Measurements from ENCODE around the gene TNFRSF14. TPM values are rescaled to one million over a fixed set of nuclear protein-coding genes. Genes with fewer than 3 reads are reported as not detected.

The TNFRSF14 gene
- total and polyA plus RNA-seq, 2 experiments from 2014 or later, result not detected

DNA sequence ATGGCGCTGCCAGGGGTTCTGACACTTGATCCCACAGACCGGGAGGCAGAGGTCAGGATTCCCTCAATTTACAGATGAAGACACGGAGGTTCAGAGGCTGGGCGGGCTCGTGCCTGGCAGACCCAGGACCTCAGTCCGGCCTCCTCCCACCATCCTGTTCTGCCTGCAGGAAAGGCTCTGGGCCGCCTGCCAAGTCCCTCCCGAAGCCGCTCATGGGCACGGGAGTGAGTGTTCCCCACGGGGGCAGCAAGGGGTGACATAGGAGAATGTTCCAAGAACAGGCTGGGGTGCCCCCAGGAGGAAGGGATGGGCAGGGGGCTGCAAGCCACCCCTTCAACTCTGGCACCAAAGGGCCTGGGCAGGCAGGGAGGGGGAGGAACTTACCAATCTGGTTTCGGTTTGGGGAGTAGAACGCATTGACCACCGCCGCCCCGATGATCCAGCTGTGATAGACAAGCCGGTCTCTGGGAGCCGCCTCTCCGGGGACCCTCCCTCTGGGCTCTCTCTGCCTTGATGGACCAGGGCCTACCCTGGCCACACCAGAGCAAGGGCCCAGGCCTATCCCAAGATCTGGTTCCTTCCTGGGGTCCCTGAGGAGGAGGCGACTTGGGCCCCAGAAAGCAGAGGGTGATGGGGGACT, 38.0 kb downstream of the TNFRSF14 start (continued):
- TF ChIP-seq STAT1 (IDR thresholded peaks at IDR 0.05; ENCODE audit: unreplicated experiment) (no peak), REST (IDR thresholded peaks at IDR 0.05; ENCODE audit: unreplicated experiment) (no peak), JUNB (IDR thresholded peaks at IDR 0.05; ENCODE audit: unreplicated experiment) (no peak), ETS1 (IDR thresholded peaks at IDR 0.05) (no peak), NANOG (IDR thresholded peaks at IDR 0.05; ENCODE audit: borderline replicate concordance) (no peak), ZNF331 (CRISPR knock-in tag; IDR thresholded peaks at IDR 0.05; ENCODE audit: low read depth) (no peak)
- TF ChIP-seq, protein P1, sequence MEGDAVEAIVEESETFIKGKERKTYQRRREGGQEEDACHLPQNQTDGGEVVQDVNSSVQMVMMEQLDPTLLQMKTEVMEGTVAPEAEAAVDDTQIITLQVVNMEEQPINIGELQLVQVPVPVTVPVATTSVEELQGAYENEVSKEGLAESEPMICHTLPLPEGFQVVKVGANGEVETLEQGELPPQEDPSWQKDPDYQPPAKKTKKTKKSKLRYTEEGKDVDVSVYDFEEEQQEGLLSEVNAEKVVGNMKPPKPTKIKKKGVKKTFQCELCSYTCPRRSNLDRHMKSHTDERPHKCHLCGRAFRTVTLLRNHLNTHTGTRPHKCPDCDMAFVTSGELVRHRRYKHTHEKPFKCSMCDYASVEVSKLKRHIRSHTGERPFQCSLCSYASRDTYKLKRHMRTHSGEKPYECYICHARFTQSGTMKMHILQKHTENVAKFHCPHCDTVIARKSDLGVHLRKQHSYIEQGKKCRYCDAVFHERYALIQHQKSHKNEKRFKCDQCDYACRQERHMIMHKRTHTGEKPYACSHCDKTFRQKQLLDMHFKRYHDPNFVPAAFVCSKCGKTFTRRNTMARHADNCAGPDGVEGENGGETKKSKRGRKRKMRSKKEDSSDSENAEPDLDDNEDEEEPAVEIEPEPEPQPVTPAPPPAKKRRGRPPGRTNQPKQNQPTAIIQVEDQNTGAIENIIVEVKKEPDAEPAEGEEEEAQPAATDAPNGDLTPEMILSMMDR (conservative IDR thresholded peaks at IDR 0.05; ENCODE audit: low read depth in 2 of 2), result no peak

DNA sequence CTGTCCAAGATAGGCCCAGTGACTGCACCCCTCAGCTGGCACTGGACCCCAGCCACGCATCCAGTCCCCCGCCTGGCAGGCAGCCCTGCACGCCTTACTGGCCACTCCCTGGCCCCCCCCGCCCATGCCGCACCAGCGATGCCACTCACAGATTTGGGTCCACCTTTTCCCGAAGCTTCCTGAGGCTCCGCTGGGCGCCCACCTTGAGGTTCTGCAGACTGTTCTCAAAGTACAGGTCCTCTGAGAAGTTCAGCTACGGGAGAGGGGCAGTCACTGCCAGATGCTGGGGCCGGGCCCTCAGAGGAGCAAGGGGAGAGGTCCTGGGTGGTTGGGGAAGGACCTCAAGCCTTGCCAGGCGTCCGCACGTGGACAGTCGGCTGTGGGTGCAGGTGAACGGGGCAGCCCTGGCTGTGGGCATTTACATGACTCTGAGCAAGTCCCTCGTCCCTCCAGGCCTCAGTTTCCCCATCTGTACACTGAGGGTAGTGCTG, 38.5 kb downstream of the TNFRSF14 start:
- Histone ChIP-seq H3K27me3 (ENCODE audit: insufficient read depth) (no peaks in the 10 kb centered on the region), H3K36me3 (ENCODE audit: insufficient read depth) (no peaks in the 10 kb centered on the region), H3K27ac (ENCODE audit: low read depth) (no peak overlapping the region), H3F3A (replicated peaks; ENCODE audit: low read depth) (no peaks in the 10 kb centered on the region), H2AFZ (no peak overlapping the region), H3K4me3 (no peak overlapping the region), H3K9me2 (ENCODE audit: insufficient read depth) (no peaks in the 10 kb centered on the region), H3K79me2 (replicated peaks; ENCODE audit: insufficient read depth) (no peaks in the 10 kb centered on the region), H4K20me1 (replicated peaks; ENCODE audit: insufficient read depth) (no peaks in the 10 kb centered on the region), H3K4me1 (ENCODE audit: insufficient read depth) (no peaks in the 10 kb centered on the region), H3K4me2 (no peak overlapping the region)
- Mint-ChIP-seq H3K4me3 (no peak overlapping the region), H3K36me3 (ENCODE audit: low read depth) (peaks cover 11% of the 10 kb centered on the region; the same call in 2 of the 3 replicates), H3K27ac (no peak overlapping the region), H3K4me1 (no peaks in the 10 kb centered on the region), H3K9me3 (peaks cover 18% of the 10 kb centered on the region), H3K27me3 (ENCODE audit: insufficient read depth, low read depth, poor library complexity) (peaks cover 6% of the 10 kb centered on the region)
- DNase-seq (ENCODE audit: low spot score), result no peak
- ATAC-seq, result no peak
- no peak for TF ChIP-seq STAT1 (IDR thresholded peaks at IDR 0.05; ENCODE audit: unreplicated experiment)
- no peak for TF ChIP-seq EZH2phosphoT487 (IDR thresholded peaks at IDR 0.05; ENCODE audit: unreplicated experiment)
- TF ChIP-seq, protein P2, sequence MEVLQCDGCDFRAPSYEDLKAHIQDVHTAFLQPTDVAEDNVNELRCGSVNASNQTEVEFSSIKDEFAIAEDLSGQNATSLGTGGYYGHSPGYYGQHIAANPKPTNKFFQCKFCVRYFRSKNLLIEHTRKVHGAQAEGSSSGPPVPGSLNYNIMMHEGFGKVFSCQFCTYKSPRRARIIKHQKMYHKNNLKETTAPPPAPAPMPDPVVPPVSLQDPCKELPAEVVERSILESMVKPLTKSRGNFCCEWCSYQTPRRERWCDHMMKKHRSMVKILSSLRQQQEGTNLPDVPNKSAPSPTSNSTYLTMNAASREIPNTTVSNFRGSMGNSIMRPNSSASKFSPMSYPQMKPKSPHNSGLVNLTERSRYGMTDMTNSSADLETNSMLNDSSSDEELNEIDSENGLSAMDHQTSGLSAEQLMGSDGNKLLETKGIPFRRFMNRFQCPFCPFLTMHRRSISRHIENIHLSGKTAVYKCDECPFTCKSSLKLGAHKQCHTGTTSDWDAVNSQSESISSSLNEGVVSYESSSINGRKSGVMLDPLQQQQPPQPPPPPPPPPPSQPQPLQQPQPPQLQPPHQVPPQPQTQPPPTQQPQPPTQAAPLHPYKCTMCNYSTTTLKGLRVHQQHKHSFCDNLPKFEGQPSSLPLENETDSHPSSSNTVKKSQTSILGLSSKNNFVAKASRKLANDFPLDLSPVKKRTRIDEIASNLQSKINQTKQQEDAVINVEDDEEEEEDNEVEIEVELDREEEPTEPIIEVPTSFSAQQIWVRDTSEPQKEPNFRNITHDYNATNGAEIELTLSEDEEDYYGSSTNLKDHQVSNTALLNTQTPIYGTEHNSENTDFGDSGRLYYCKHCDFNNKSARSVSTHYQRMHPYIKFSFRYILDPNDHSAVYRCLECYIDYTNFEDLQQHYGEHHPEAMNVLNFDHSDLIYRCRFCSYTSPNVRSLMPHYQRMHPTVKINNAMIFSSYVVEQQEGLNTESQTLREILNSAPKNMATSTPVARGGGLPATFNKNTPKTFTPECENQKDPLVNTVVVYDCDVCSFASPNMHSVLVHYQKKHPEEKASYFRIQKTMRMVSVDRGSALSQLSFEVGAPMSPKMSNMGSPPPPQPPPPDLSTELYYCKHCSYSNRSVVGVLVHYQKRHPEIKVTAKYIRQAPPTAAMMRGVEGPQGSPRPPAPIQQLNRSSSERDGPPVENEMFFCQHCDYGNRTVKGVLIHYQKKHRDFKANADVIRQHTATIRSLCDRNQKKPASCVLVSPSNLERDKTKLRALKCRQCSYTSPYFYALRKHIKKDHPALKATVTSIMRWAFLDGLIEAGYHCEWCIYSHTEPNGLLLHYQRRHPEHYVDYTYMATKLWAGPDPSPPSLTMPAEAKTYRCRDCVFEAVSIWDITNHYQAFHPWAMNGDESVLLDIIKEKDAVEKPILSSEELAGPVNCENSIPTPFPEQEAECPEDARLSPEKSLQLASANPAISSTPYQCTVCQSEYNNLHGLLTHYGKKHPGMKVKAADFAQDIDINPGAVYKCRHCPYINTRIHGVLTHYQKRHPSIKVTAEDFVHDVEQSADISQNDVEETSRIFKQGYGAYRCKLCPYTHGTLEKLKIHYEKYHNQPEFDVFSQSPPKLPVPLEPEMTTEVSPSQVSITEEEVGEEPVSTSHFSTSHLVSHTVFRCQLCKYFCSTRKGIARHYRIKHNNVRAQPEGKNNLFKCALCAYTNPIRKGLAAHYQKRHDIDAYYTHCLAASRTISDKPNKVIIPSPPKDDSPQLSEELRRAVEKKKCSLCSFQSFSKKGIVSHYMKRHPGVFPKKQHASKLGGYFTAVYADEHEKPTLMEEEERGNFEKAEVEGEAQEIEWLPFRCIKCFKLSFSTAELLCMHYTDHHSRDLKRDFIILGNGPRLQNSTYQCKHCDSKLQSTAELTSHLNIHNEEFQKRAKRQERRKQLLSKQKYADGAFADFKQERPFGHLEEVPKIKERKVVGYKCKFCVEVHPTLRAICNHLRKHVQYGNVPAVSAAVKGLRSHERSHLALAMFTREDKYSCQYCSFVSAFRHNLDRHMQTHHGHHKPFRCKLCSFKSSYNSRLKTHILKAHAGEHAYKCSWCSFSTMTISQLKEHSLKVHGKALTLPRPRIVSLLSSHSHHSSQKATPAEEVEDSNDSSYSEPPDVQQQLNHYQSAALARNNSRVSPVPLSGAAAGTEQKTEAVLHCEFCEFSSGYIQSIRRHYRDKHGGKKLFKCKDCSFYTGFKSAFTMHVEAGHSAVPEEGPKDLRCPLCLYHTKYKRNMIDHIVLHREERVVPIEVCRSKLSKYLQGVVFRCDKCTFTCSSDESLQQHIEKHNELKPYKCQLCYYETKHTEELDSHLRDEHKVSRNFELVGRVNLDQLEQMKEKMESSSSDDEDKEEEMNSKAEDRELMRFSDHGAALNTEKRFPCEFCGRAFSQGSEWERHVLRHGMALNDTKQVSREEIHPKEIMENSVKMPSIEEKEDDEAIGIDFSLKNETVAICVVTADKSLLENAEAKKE (CRISPR knock-in tag; IDR thresholded peaks at IDR 0.05), result no peak
- no peak for TF ChIP-seq ETS1 (IDR thresholded peaks at IDR 0.05)
- no peak for TF ChIP-seq JUNB (IDR thresholded peaks at IDR 0.05; ENCODE audit: unreplicated experiment)
- TF ChIP-seq ZNF114 (CRISPR knock-in tag; IDR thresholded peaks at IDR 0.05), result no peak
